ENCODE data around the gene MCTP1.

- TF ChIP-seq CTCF (IDR thresholded peaks at IDR 0.05; ENCODE audit: poor library complexity) (no peak), EZH2 (IDR thresholded peaks at IDR 0.05; ENCODE audit: borderline replicate concordance) (no peak)
These were observed 132.8 kb downstream of the MCTP1 start for GRCh38 chr5:95152131-95152530.

Data from hepatocyte (in vitro differentiated cells).